ENCODE data around the gene SPTBN1. TPM values are rescaled to one million over a fixed set of nuclear protein-coding genes. Genes with fewer than 3 reads are reported as not detected.
A peak's percentile ranks its signal among the peaks of the same experiment; 100 is the strongest.

The SPTBN1 gene
- total RNA-seq, 2 donors from 2014 or later: 321 to 326 TPM

DNA sequence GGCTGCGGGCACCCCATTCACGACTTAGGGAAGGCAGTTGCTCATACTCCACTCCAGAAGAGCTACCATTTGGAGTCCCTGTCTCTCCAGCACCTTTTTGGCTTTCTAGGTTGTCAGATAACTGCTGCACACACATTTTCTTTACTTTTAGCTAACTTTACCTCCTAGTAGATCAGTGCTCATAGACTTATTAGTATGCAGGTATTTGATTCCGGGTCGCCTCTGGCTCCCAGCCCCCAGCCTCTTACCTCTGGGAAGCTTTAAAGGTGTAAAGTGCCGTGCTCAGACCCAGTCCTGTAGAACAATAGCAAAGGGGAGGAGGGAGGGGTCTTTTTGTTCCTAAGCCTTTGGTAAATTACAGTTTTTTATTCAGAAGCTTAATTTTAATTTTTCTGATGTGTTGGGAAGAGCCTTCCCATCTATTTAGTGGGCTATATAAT, 102.9 kb downstream of the SPTBN1 start:
- ATAC-seq (peak; percentile 14), DNase-seq (no peak)
- intact Hi-C loops (cut with DNase I, micrococcal nuclease): no loop called here

GRCh38 chr2:54559593-54560145, 103.5 kb downstream of the SPTBN1 start:
- peak; percentile 14 for ATAC-seq
- no peak for DNase-seq
- intact Hi-C loops (cut with DNase I, micrococcal nuclease): no loop called here

- intact Hi-C loops (cut with DNase I, micrococcal nuclease): no loop called here
- DNase-seq (peak in 1 of 2 donors; percentile 55), ATAC-seq (peak; percentile 31)
These were observed 104.2 kb downstream of the SPTBN1 start for GRCh38 chr2:54560146-54560881.

DNA sequence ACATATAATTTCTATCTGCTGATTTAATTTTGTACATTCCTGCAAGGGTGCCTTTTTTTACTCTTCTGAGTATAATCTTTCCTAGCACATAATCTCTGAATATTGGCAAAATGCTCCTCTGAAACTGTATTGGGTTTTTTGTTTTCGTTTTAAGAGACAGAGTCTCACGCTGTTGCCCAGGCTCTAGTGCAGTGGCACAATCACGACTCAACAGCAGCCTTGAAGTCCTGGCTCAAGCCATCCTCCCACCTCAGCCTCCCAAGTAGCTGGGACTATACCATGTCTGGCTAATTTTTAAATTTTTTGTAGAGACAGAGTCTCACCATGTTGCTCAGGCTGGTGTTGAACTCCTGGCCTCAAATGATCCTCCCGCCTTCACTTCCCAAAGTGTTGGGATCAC, 104.9 kb downstream of the SPTBN1 start:
- intact Hi-C loops (cut with DNase I, micrococcal nuclease): no loop called here
- ATAC-seq: no peak

GRCh38 chr2:54564439-54564838, 108.3 kb downstream of the SPTBN1 start:
- ATAC-seq (no peak), DNase-seq (no peak)
- intact Hi-C loops (cut with DNase I, micrococcal nuclease): no loop called here

More for the DNA sequence above, 104.9 kb downstream of the SPTBN1 start:
- no peak for DNase-seq

GRCh38 chr2:54565551-54565950, 109.4 kb downstream of the SPTBN1 start:
- no peak for DNase-seq
- no peak for ATAC-seq
- intact Hi-C loops (cut with DNase I, micrococcal nuclease): no loop called here

DNA sequence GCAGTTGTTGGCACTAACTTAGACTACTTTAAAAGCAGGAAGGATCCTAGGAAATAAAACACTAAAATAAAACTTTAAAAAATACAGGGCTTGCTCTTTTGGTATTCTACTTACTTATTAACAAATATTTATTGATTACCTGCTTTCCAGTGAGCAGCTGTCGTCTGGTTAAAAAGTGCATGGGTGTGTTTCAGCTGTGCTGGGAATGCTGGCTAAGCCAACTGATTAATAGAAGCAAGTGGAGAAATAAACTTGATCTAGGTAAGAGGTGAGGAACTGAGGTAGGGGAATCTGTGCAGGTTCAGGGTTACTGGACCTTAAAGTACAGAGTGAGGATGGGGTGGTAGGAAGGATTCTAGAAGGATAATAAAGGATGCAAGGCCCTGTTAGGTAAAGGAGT, 110.8 kb downstream of the SPTBN1 start:
- no peak for ATAC-seq
- no peak for DNase-seq
- intact Hi-C loops (cut with DNase I, micrococcal nuclease): no loop called here

DNA sequence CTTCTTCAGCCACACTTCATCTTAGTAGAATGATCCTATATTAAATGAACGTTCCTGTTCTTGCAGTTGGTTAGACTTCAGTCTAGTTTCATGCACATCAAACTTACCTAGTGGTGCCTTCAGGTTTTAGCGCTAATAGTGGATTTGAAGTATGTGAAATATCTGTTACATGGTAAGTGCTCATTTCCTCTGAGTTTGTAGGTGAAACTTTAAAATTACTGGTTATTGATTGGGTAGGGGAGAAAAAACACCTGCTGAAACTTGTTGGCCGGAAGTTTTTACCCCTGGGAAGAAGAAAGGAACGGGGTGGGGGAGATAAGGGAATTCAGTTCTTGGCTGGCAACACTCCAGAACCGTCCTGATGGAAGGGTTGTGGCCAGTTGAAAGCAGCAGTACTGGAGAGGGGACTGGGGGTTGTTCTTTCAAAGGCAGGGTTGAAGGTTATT, 112.8 kb downstream of the SPTBN1 start:
- peak; percentile 16 for ATAC-seq
- DNase-seq: peak; percentile 64 to 65

DNA sequence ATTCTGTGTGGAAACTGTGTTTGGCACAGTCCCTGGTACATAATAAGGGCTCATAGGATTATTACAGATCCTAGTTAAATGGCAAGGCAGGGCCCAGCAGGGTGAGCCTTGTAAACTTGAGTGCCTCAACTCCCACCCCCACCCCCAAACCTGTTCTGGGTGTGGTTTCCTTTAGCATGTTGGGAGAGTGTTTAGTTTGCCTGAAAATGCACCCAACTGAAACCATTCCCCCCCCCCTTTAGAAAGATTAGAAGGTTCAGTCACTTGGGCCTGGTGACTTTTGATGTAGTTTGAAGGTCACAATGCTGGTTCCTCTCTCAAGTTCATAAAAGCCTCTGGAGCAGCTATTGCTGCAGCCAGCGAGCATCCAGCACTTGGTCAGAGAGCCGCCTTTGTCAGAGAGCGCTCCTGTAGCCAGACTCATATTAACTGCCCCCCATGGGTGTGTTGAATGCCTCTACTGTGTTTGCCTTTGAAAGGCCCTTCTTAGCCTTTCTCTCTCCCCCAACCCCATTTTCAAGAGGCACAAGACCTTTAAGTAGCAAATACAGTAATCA, 113.7 kb downstream of the SPTBN1 start:
- intact Hi-C loops (cut with DNase I, micrococcal nuclease): no loop called here
- DNase-seq: peak; percentile 77 to 83
- peak; percentile 20 for ATAC-seq

More for the DNA sequence above, 112.8 kb downstream of the SPTBN1 start:
- intact Hi-C loops (cut with DNase I, micrococcal nuclease): no loop called here

DNA sequence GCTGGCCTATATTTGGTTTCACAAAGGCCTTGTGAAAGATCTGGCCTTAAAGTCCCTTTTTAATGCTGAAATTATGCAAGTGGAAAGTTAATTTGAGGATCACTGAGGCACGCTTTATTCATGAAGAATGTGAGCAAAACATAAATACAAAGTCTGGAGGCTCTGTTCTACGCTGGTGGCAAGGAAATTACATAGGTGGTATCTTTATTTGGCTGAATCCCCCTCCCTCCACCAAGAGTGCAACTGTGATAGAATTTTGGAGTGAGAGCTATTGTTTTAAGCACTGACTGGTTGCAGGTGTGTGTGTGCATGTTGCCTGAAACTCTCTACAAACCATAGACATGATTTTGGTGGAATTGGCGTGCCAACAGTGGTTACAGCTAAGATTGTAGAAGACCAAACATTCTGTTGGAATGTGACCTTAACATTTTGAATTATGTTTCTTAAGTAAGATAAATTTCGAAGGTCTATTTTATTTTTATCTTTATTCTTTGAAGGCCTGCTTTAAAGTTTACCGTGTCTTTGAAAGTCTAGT, 114.3 kb downstream of the SPTBN1 start:
- DNase-seq (no peak), ATAC-seq (no peak)
- intact Hi-C loops (cut with DNase I, micrococcal nuclease): no loop called here

GRCh38 chr2:54570925-54571694, 115.0 kb downstream of the SPTBN1 start:
- DNase-seq (peak; percentile 68 to 70), ATAC-seq (peak; percentile 17)
- intact Hi-C loops (cut with DNase I, micrococcal nuclease): no loop called here

- ATAC-seq: peak; percentile 63
- intact Hi-C loops (cut with DNase I, micrococcal nuclease): no loop called here
- DNase-seq: no peak
These were observed 116.1 kb downstream of the SPTBN1 start for GRCh38 chr2:54572262-54572635.

GRCh38 chr2:54572636-54573536, 116.8 kb downstream of the SPTBN1 start:
- ATAC-seq: peak; percentile 34
- no peak for DNase-seq
- intact Hi-C loops (cut with DNase I, micrococcal nuclease): no loop called here

GRCh38 chr2:54573537-54573919, 117.4 kb downstream of the SPTBN1 start:
- ATAC-seq: no peak
- intact Hi-C loops (cut with DNase I, micrococcal nuclease): no loop called here
- no peak for DNase-seq

DNA sequence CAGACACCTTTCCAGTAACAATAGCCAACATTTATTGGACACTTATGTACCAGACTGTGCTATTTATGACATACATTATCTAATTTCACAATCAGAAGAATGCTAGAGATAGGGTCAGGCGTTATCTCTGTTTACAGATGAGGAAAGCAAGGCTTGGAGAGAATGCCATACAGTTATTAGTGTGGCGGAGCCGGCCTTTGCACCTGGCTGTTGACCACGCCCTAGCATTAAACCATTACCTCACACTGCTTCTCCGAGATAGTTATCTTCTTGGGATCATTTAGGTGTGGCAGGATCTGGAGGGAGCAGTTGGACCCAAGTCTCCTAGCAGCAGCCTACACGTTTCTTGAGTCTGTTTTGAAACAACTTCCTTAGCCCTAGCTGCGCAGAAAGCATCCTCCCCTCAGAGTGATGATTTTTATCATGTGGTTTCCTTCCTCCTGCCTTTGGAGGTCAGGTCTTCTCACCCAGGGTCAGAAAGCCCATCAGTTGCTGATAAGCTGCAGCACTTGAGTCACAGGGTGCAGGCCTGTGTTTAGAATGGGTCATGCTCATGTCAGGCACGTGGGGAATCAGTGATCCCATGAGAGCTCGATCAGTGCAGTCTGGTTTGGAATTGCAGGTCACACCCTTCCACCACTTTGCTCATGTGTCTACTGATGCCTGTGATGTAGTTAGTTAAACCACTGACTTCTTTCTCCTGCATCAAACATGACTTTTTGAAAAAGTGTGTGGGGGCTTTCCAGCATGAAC, 118.2 kb downstream of the SPTBN1 start:
- peak; percentile 73 for ATAC-seq
- intact Hi-C loops (cut with DNase I, micrococcal nuclease): no loop called here
- peak; percentile 70 to 89 for DNase-seq

GRCh38 chr2:54574860-54575247, 118.7 kb downstream of the SPTBN1 start:
- ATAC-seq: no peak
- no peak for DNase-seq
- intact Hi-C loops (cut with DNase I, micrococcal nuclease): no loop called here

DNA sequence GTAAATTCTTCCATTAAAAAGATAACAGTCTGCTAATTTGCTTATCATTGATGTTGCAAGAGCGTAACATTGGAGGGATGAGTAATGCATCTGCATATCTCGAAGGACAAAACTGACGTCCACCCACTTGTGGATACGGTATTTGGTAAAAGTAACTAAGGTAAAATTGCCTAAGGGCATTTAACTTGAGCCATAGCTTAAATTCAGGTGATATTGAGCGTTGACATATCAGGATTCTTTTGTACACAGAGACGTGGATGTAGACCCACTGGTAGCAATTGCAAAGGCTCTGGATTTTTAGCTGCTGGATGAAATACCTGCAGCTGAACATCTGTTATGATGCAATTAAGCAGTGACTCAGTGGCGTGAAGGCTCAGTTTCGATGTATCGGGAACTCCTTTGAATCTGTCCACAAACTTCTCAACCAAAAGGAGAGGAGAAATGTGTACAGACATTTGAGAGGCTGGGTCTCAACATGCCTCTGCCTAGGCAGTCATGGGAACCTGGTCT, 119.3 kb downstream of the SPTBN1 start:
- intact Hi-C loops (cut with DNase I, micrococcal nuclease): no loop called here
- DNase-seq: no peak

More for the DNA sequence above, 119.3 kb downstream of the SPTBN1 start:
- ATAC-seq: no peak
